K562 (cell line): ENCODE data around the gene KRTAP16-1. TPM values are rescaled to one million over a fixed set of nuclear protein-coding genes. Genes with fewer than 3 reads are reported as not detected.

Source experiments
- ATAC-seq: fragments of 200-7000 bp; cut with Tn5 transposase; 3 replicates; pipeline ENCODE4 v1.9.1; 2020; ENCODE audit warnings: moderate library complexity
- BruUV-seq: library from RNA; stranded (reverse); fragments of 400-500 nt; replicated peaks from 2 replicates; lab custom pipeline; 2021; lab: Mats Ljungman, UMichigan
- CTCF ChIA-PET: fragments of 300-600 bp; formaldehyde crosslinking; extraction: SDS; loops from one replicate; lab custom pipeline; 2021; ENCODE audit warnings: low intra/inter-chr PET ratio; lab: Yijun Ruan, JAX
- POLR2A ChIA-PET: fragments of 300-600, 350-650 bp; sonication (Branson Sonifier 250); formaldehyde crosslinking; extraction: SDS; loops from one replicate; lab custom pipeline; 2021; ENCODE audit warnings: antibody characterized with exemption, inconsistent platforms; lab: Yijun Ruan, JAX
- DNase-seq, 4 experiments: peaks; one replicate each; pipeline versions ENCODE4 v3.0.0 to v3.0.0-alpha.2; 2011 to 2018; ENCODE audit warnings: low spot score in 3 of 4, mixed read lengths in 3 of 4; ENCODE audit errors: extremely low read depth in 1 of 4
- FAIRE-seq: peaks from 2 replicates; lab custom pipeline; 2011; peaks lifted over from hg19 to GRCh38; lab: Jason Lieb, UNC
- H2AFZ ChIP-seq: 2 replicates; pipeline ENCODE4 v1.6.0; 2011; ENCODE audit warnings: low read depth, low read length, control low read depth, inconsistent platforms
- H3K27ac ChIP-seq: fragments of 200-600 bp; 3 replicates; pipeline ENCODE4 v1.8.0; 2011; ENCODE audit warnings: low read depth, mild to moderate bottlenecking, control low read depth, inconsistent platforms, low read length, moderate library complexity, mixed read lengths; ENCODE audit errors: extremely low read depth
- H3K27me3 ChIP-seq, 2 experiments: fragments of 300-600 bp in 1 of 2; 2 replicates in 1 of 2; 3 replicates in 1 of 2; pipeline versions ENCODE4 v1.6.0 to v1.8.0; 2011; ENCODE audit warnings: inconsistent platforms in 2 of 2, low read length in 2 of 2, mild to moderate bottlenecking in 1 of 2, mixed read lengths in 1 of 2, moderate library complexity in 1 of 2; ENCODE audit not compliant: control insufficient read depth in 2 of 2, insufficient read depth in 2 of 2
- H3K36me3 ChIP-seq: fragments of 300-600 bp; 3 replicates; pipeline ENCODE4 v1.8.0; 2011; ENCODE audit warnings: mild to moderate bottlenecking, low read length, inconsistent platforms; ENCODE audit not compliant: control insufficient read depth, insufficient read depth
- H3K4me1 ChIP-seq, 2 experiments: fragments of 200-600 bp in 1 of 2; replicated peaks in 1 of 2; 2 replicates in 1 of 2; 3 replicates in 1 of 2; pipeline versions ENCODE4 v1.5.1 to v1.8.0; 2011; ENCODE audit warnings: inconsistent platforms in 2 of 2, low read length in 2 of 2, mild to moderate bottlenecking in 1 of 2, mixed read lengths in 1 of 2, moderate library complexity in 1 of 2; ENCODE audit not compliant: control insufficient read depth in 2 of 2, insufficient read depth in 2 of 2
- H3K4me2 ChIP-seq: 2 replicates; pipeline ENCODE4 v1.6.1; 2011; ENCODE audit warnings: low read length, control low read depth, inconsistent platforms, mixed read lengths; ENCODE audit not compliant: insufficient read depth
- H3K4me3 ChIP-seq: fragments of 200-600 bp; sonication (generic), shearing (Covaris generic); 2 replicates; pipeline ENCODE4 v1.5.1; 2016; ENCODE audit warnings: control low read depth, inconsistent platforms
- H3K79me2 ChIP-seq: fragments of 200-600 bp; 3 replicates; pipeline ENCODE4 v1.8.0; 2011; ENCODE audit warnings: low read length, inconsistent platforms; ENCODE audit not compliant: control insufficient read depth, insufficient read depth
- H3K9ac ChIP-seq, 2 experiments: 2 replicates each; pipeline versions ENCODE4 v1.6.0 to v1.6.1; 2011; ENCODE audit warnings: low read depth in 2 of 2, low read length in 2 of 2, control low read depth in 1 of 2, inconsistent platforms in 1 of 2, mild to moderate bottlenecking in 1 of 2, mixed read lengths in 1 of 2; ENCODE audit not compliant: insufficient read depth in 1 of 2
- H3K9me1 ChIP-seq: one replicate; pipeline ENCODE4 v1.6.0; 2011; ENCODE audit warnings: inconsistent platforms, mild to moderate bottlenecking, low read length, moderate library complexity; ENCODE audit not compliant: control insufficient read depth, insufficient read depth
- H3K9me3 ChIP-seq: replicated peaks from 2 replicates; pipeline ENCODE4 v1.5.1; 2011; ENCODE audit warnings: low read depth, low read length, inconsistent platforms; ENCODE audit not compliant: control insufficient read depth, insufficient read depth
- H4K20me1 ChIP-seq: replicated peaks from 2 replicates; pipeline ENCODE4 v1.6.1; 2011; ENCODE audit warnings: low read length, inconsistent platforms, mixed read lengths; ENCODE audit not compliant: control insufficient read depth, insufficient read depth
- CEBPG ChIP-seq, 3 experiments: fragments of 200-800 bp in 1 of 3; sonication (Bioruptor generic) in 1 of 3; sonication (generic) in 1 of 3; formaldehyde crosslinking in 1 of 3; IDR thresholded peaks in 2 of 3; conservative IDR thresholded peaks in 1 of 3; 2 replicates each; pipeline versions ENCODE4 v1.6.1 to v1.8.0; 2016 to 2022; ENCODE audit warnings: missing compliant biosample characterization in 2 of 3, missing genetic modification characterization in 2 of 3, mild to moderate bottlenecking in 1 of 3, missing genetic modification reagents in 1 of 3
- DACH1 ChIP-seq: fragments of 450-650 bp; IDR thresholded peaks from 2 replicates; pipeline ENCODE4 v1.6.1; 2018; ENCODE audit not compliant: partially characterized antibody
- FOXK1 ChIP-seq: sonication (generic); formaldehyde crosslinking; IDR thresholded peaks from 2 replicates; pipeline ENCODE4 v1.8.0; 2022; ENCODE audit warnings: missing genetic modification reagents, mild to moderate bottlenecking, borderline replicate concordance
- GABPA ChIP-seq: fragments of 200-800 bp; sonication (Bioruptor generic); conservative IDR thresholded peaks from 2 replicates; pipeline ENCODE4 v1.6.1; 2016; ENCODE audit warnings: low read depth, missing genetic modification characterization, missing compliant biosample characterization
- SIRT6 ChIP-seq: IDR thresholded peaks from one replicate; pipeline ENCODE4 v1.6.1; 2012; ENCODE audit warnings: low read depth, mild to moderate bottlenecking, control low read depth, inconsistent platforms, low read length, moderate library complexity
- TCFL5 ChIP-seq: fragments of 250-450 bp; sonication (Bioruptor Pico); conservative IDR thresholded peaks from 2 replicates; pipeline ENCODE4 v1.6.1; 2021; ENCODE audit warnings: mild to moderate bottlenecking, moderate library complexity, matching md5 sums
- WGBS: fragments of 100-300 bp; shearing (Covaris generic); methylation state at CpG from one replicate; pipeline ENCODE4 v1.1.6; 2016; ENCODE audit warnings: low coverage, mixed read lengths; ENCODE audit not compliant: insufficient coverage; ENCODE audit errors: missing lambda C conversion rate; 5-methylcytosine and 5-hydroxymethylcytosine counted together
- in situ Hi-C: fragments of 300-500 bp; cut with MboI; formaldehyde crosslinking; loops from 4 replicates; pipeline ENCODE4 v1.15.0; 2018; ENCODE audit warnings: inconsistent platforms, mixed read lengths
- intact Hi-C: fragments of 100-400 bp; cut with micrococcal nuclease; formaldehyde crosslinking; loops from 2 replicates; pipeline ENCODE4 v1.14.2; 2022
- polyA plus RNA-seq, 8 experiments: library from polyadenylated mRNA; depleted of rRNA in 4 of 8; stranded (reverse) in 5 of 8; unstranded in 3 of 8; fragments of >200 nt; fragmentation: Nextera tagmentation in 2 of 8; fragmentation: Illumina TruSeq in 1 of 8; extraction: Ambion mirVana in 2 of 8; extraction: Trizol in 1 of 8; gene quantifications; 2 replicates each; pipeline versions ENCODE4 v1.2.1 to v1.2.3, GENCODE V29; 2011 to 2014; ENCODE audit warnings: inconsistent platforms in 1 of 8, missing spikeins in 1 of 8
- total RNA-seq, 7 experiments: library from RNA; depleted of rRNA in 6 of 7; stranded (reverse); fragments of >200 nt in 6 of 7; fragmentation: Illumina TruSeq in 2 of 7; extraction: Trizol in 2 of 7; gene quantifications; 2 replicates each; pipeline versions ENCODE4 v1.2.1 to v1.2.3, GENCODE V29; 2011 to 2021; ENCODE audit warnings: low replicate concordance in 1 of 7

Gene KRTAP16-1
- total and polyA plus RNA-seq, 9 of the 15 experiments (the other 6 are each of a cell fraction or from before 2014, with no cell fraction given) = not detected

DNA sequence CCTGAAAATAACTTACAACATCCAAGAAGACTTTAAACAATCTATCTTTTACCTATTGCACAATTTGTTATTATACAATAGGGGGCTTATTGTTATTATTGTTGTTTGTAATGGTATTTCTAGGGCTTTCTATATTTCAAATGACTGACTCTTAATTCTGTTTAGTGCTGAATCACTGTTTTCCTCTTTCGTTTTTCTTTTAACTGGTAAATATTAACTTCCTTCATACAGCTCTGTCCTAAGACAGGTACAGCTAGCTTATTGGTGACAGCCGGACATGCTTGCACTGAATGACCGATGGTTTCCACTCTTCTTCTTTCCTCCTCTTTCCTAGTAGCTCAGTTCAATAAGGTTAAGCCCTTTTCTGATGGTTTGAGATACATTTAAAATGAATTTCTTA is 22.1 kb downstream of the KRTAP16-1 start (continued):
- TF ChIP-seq CEBPG (CRISPR knock-in tag; IDR thresholded peaks at IDR 0.05) = no peak
- TF ChIP-seq CEBPG (tag; conservative IDR thresholded peaks at IDR 0.05 in 1 of 2, IDR thresholded peaks at IDR 0.05 in 1 of 2) = peak in 1 of 2 experiments; percentile 48; a peak in 2 of 4 replicates

DNA sequence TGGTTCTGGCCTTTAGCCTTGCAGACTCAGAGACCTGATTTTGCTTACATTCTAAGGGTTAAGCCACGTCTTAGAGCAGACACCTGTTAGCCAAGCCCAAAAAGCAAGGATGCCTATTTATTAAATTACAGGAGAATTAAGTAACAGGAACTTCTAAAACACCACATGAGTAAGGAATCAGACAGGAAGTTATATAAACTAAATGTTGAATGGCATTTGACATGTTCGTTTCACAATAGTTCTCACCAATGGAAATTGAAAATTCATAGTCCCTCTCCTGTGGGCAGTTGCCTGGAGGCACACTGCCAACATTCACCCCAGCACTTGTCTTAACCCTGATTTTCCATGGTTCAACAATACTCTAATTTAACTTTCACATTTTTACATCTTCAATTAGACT is 24.6 kb downstream of the KRTAP16-1 start:
- Histone ChIP-seq H3K79me2 (no peaks in the 10 kb centered on the region), H3K4me1 (no peaks in the 10 kb centered on the region)
- no peak for TF ChIP-seq SIRT6
- TF ChIP-seq DACH1 = no peak
- TF ChIP-seq GABPA = no peak
- TF ChIP-seq FOXK1 (CRISPR knock-in tag) = no peak
- no peak for TF ChIP-seq TCFL5
- TF ChIP-seq, all 486 proteins: peak for 0
- H3K9me3 ChIP-seq = no peaks in the 10 kb centered on the region
- H3K27me3 ChIP-seq = peaks cover 3 to 5% of the 10 kb centered on the region in 2 experiments; a peak in 2 of 5 replicates
- no peaks in the 10 kb centered on the region for H3K36me3 ChIP-seq
- WGBS = 0% methylated on average over 2 of the region's 2 CpGs
- H3K9me1 ChIP-seq = no peaks in the 10 kb centered on the region
- in situ Hi-C loops (no loop called here), intact Hi-C loops (no loop called here)
- H4K20me1 ChIP-seq = no peaks in the 10 kb centered on the region
- ChIA-PET POLR2A (no interaction called here), CTCF (interaction anchor here (1.3 kb wide), 1 partner anchor 375 kb away, joined by 3 read pairs; no protein-coding TSS in a partner anchor)
- H3K4me2 ChIP-seq = no peak overlapping the region
- no TSS peak for BruUV-seq
- DNase-seq = peak in 3 of 4 experiments; percentile 0 to 1 (median 0)
- no peak overlapping the region for H3K4me3 ChIP-seq
- FAIRE-seq = no peak
- no peak overlapping the region for H2AFZ ChIP-seq
- H3K9ac ChIP-seq = no peak overlapping the region
- ATAC-seq = no peak
- no peak overlapping the region for H3K27ac ChIP-seq
